IMR-90 (cell line): ENCODE measurements around the gene NUP93. TPM values are rescaled to one million over a fixed set of nuclear protein-coding genes. Genes with fewer than 3 reads are reported as not detected.

Source experiments
- ATAC-seq: fragments of 200-7000 bp; cut with Tn5 transposase; 2 replicates; pipeline ENCODE4 v1.9.1; 2020; ENCODE audit warnings: low read depth, mild to moderate bottlenecking, moderate library complexity
- BruUV-seq: library from RNA; stranded (reverse); fragments of 400-500 nt; replicated peaks from 2 replicates; lab custom pipeline; 2021; lab: Mats Ljungman, UMichigan
- CTCF ChIA-PET: fragments of 300-600 bp; formaldehyde crosslinking; extraction: SDS; loops from one replicate; lab custom pipeline; 2021; ENCODE audit warnings: antibody characterized with exemption; lab: Yijun Ruan, JAX
- POLR2A ChIA-PET: fragments of 300-600 bp; sonication (Branson Sonifier 250); formaldehyde crosslinking; loops from one replicate; lab custom pipeline; 2022; ENCODE audit warnings: antibody characterized with exemption; ENCODE audit not compliant: unreplicated experiment; lab: Charles Lee
- DNase-seq: peaks from one replicate; pipeline ENCODE4 v3.0.0; 2013
- H2AFZ ChIP-seq: replicated peaks from 2 replicates; pipeline ENCODE3; 2013; ENCODE audit warnings: low read length, mild to moderate bottlenecking; ENCODE audit not compliant: poor library complexity
- H2AK5ac ChIP-seq: 2 replicates; pipeline ENCODE4 v1.6.1; 2013; ENCODE audit warnings: low read depth, low read length, inconsistent platforms
- H2AK9ac ChIP-seq: replicated peaks from 2 replicates; pipeline ENCODE3; 2013; ENCODE audit warnings: mild to moderate bottlenecking, low read depth, low read length, moderate library complexity; ENCODE audit not compliant: poor library complexity
- H2BK120ac ChIP-seq: 2 replicates; pipeline ENCODE4 v1.6.1; 2013; ENCODE audit warnings: low read depth, low read length, inconsistent platforms
- H2BK15ac ChIP-seq: 3 replicates; pipeline ENCODE4 v1.6.1; 2013; ENCODE audit warnings: low read depth, low read length, inconsistent platforms
- H2BK20ac ChIP-seq: 2 replicates; pipeline ENCODE4 v1.6.1; 2013; ENCODE audit warnings: low read depth, mild to moderate bottlenecking, inconsistent platforms, low read length, moderate library complexity
- H2BK5ac ChIP-seq: 2 replicates; pipeline ENCODE4 v1.6.1; 2013; ENCODE audit warnings: mild to moderate bottlenecking, low read depth, low read length, inconsistent platforms; ENCODE audit not compliant: poor library complexity, severe bottlenecking
- H3K14ac ChIP-seq: replicated peaks from 2 replicates; pipeline ENCODE4 v1.6.1; 2013; ENCODE audit warnings: low read depth, low read length, inconsistent platforms
- H3K18ac ChIP-seq: 2 replicates; pipeline ENCODE4 v1.6.1; 2013; ENCODE audit warnings: low read depth, low read length, control low read depth
- H3K23ac ChIP-seq: 2 replicates; pipeline ENCODE4 v1.6.1; 2013; ENCODE audit warnings: low read depth, low read length, inconsistent platforms
- H3K27ac ChIP-seq: 2 replicates; pipeline ENCODE4 v1.5.1; 2013; ENCODE audit warnings: mild to moderate bottlenecking, control low read depth, low read length; ENCODE audit not compliant: insufficient read depth
- H3K27me3 ChIP-seq: 2 replicates; pipeline ENCODE4 v1.6.1; 2013; ENCODE audit warnings: low read length; ENCODE audit not compliant: control insufficient read depth, insufficient read depth
- H3K36me3 ChIP-seq: 2 replicates; pipeline ENCODE4 v1.6.1; 2013; ENCODE audit warnings: low read length, mixed read lengths; ENCODE audit not compliant: control insufficient read depth, insufficient read depth
- H3K4ac ChIP-seq: 2 replicates; pipeline ENCODE4 v1.6.1; 2013; ENCODE audit warnings: low read depth, low read length, inconsistent platforms
- H3K4me1 ChIP-seq: 2 replicates; pipeline ENCODE4 v1.6.1; 2013; ENCODE audit warnings: low read length, mixed read lengths; ENCODE audit not compliant: control insufficient read depth, insufficient read depth
- H3K4me2 ChIP-seq: 2 replicates; pipeline ENCODE4 v1.6.1; 2013; ENCODE audit warnings: low read depth, mild to moderate bottlenecking, control low read depth, low read length, moderate library complexity
- H3K4me3 ChIP-seq: 2 replicates; pipeline ENCODE4 v1.5.1; 2013; ENCODE audit warnings: low read depth, mild to moderate bottlenecking, control low read depth, low read length, moderate library complexity; ENCODE audit not compliant: insufficient read depth
- H3K56ac ChIP-seq: 2 replicates; pipeline ENCODE4 v1.6.1; 2013; ENCODE audit warnings: low read length, inconsistent platforms; ENCODE audit not compliant: insufficient read depth; ENCODE audit errors: extremely low read depth
- H3K79me1 ChIP-seq, 2 experiments: 2 replicates each; pipeline ENCODE4 v1.6.1; 2013; ENCODE audit warnings: low read length in 2 of 2, inconsistent platforms in 1 of 2, low read depth in 1 of 2
- H3K9ac ChIP-seq: 2 replicates; pipeline ENCODE4 v1.6.1; 2013; ENCODE audit warnings: low read depth, low read length, control low read depth
- H3K9me1 ChIP-seq: 2 replicates; pipeline ENCODE4 v1.6.1; 2013; ENCODE audit warnings: low read length, inconsistent platforms; ENCODE audit not compliant: insufficient read depth
- H3K9me3 ChIP-seq: 2 replicates; pipeline ENCODE4 v1.6.1; 2013; ENCODE audit warnings: low read length; ENCODE audit not compliant: control insufficient read depth, insufficient read depth
- H4K20me1 ChIP-seq: 2 replicates; pipeline ENCODE4 v1.6.1; 2013; ENCODE audit warnings: low read length, inconsistent platforms; ENCODE audit not compliant: insufficient read depth
- H4K5ac ChIP-seq: 2 replicates; pipeline ENCODE4 v1.6.1; 2013; ENCODE audit warnings: mild to moderate bottlenecking, low read depth, low read length, control low read depth
- H4K8ac ChIP-seq, 2 experiments: 2 replicates each; pipeline ENCODE4 v1.6.1; 2013; ENCODE audit warnings: low read depth in 2 of 2, low read length in 2 of 2, control low read depth in 1 of 2, inconsistent platforms in 1 of 2
- H4K91ac ChIP-seq: 2 replicates; pipeline ENCODE4 v1.6.1; 2013; ENCODE audit warnings: low read depth, low read length, inconsistent platforms; ENCODE audit not compliant: insufficient read depth
- CEBPB ChIP-seq: IDR thresholded peaks from 2 replicates; pipeline ENCODE4 v1.6.1; 2012; ENCODE audit warnings: low read depth, low read length, improper control_type of control experiment
- FOS ChIP-seq: fragments of 150-350 bp; IDR thresholded peaks from 2 replicates; pipeline ENCODE4 v1.6.1; 2016; ENCODE audit warnings: low read depth, low read length
- MAFK ChIP-seq: IDR thresholded peaks from 2 replicates; pipeline ENCODE4 v1.6.1; 2012; ENCODE audit warnings: low read depth, low read length, improper control_type of control experiment
- MXI1 ChIP-seq: IDR thresholded peaks from 2 replicates; pipeline ENCODE4 v1.6.1; 2012; ENCODE audit warnings: low read depth, mild to moderate bottlenecking, low read length, moderate library complexity, borderline replicate concordance
- NFE2L2 ChIP-seq: fragments of 150-350 bp; IDR thresholded peaks from 2 replicates; pipeline ENCODE4 v1.6.1; 2016; ENCODE audit warnings: low read depth, mild to moderate bottlenecking, low read length
- RAD21 ChIP-seq: IDR thresholded peaks from 2 replicates; pipeline ENCODE4 v1.6.1; 2012; ENCODE audit warnings: low read length, improper control_type of control experiment
- dilution Hi-C: fragments of 300-500 bp; cut with HindIII; formaldehyde crosslinking; loops from one replicate; pipeline ENCODE4 v1.14.3; 2018; ENCODE audit warnings: low sequenced_read_pairs; ENCODE audit not compliant: unreplicated experiment
- in situ Hi-C: fragments of 300-500 bp; cut with MboI; formaldehyde crosslinking; loops from 3 replicates; pipeline ENCODE4 v1.14.3; 2019; ENCODE audit warnings: low sequenced_read_pairs, inconsistent platforms, mixed read lengths
- intact Hi-C: fragments of 100-400 bp; cut with micrococcal nuclease; formaldehyde crosslinking; loops from 2 replicates; pipeline ENCODE4 v1.10.0; 2022
- polyA plus RNA-seq, 3 experiments: library from polyadenylated mRNA; depleted of rRNA; stranded (reverse); fragments of >200 nt; gene quantifications; 2 replicates each; pipeline ENCODE4 v1.2.3, GENCODE V29; 2012; ENCODE audit warnings: low replicate concordance in 1 of 3
- total RNA-seq: library from RNA; depleted of rRNA; stranded (reverse); fragments of >200 nt; gene quantifications from 2 replicates; pipeline ENCODE4 v1.2.3, GENCODE V29; 2012

Gene NUP93
- total and polyA plus RNA-seq, 2 of the 4 experiments (the other 2 are of a cell fraction) = 54.6 to 72.6 TPM

DNA sequence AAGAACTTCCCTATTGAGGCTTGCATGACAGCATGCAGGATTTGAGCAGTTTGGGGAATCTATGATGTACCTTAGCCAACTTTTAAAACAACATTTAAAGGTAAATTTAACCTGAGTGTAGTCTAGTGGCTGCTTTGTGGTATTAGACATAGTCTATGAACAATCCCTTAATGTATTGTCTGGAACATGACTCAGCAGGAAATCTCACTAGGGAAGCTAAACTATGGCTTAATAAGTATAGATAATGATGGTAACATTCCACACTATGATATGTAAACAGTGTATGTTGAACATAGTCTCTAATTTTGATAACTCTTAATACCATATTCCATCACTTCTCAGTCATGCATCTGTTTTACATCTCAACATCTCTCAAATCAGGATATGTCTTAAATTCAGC is 83.0 kb downstream of the NUP93 start:
- H2BK5ac ChIP-seq = peak overlapping the region; percentile 76
- H3K4me3 ChIP-seq = no peak overlapping the region
- H3K14ac ChIP-seq = peak overlapping the region; percentile 64; the same call in 1 of the 2 replicates
- H3K27me3 ChIP-seq = no peaks in the 10 kb centered on the region
- TF ChIP-seq NFE2L2 (peak; percentile 99), CEBPB (0 out of 2 replicates have a peak, but pooled peaks have one; percentile 17), MXI1 (no peak), MAFK (peak; percentile 89), RAD21 (no peak), FOS (0 out of 2 replicates have a peak, but pooled peaks have one; percentile 30)
- peak overlapping the region; percentile 76; the same call in 1 of the 2 replicates for H3K4ac ChIP-seq
- peak overlapping the region; percentile 76 for H3K4me2 ChIP-seq
- H3K36me3 ChIP-seq = peaks cover 2% of the 10 kb centered on the region; the same call in 1 of the 2 replicates
- ChIA-PET POLR2A (no interaction called here), CTCF (no interaction called here)
- peak overlapping the region; percentile 17; the same call in 1 of the 2 replicates for H3K56ac ChIP-seq
- peak overlapping the region; percentile 78 for H4K91ac ChIP-seq
- peak; percentile 79 for ATAC-seq
- peaks cover 12% of the 10 kb centered on the region for H3K9me1 ChIP-seq
- peak overlapping the region; percentile 61 for H3K9ac ChIP-seq
- H3K23ac ChIP-seq = no peak overlapping the region
- peak overlapping the region; percentile 96 for H3K18ac ChIP-seq
- peak overlapping the region; percentile 93 for H3K27ac ChIP-seq
- peaks cover 23% of the 10 kb centered on the region for H3K4me1 ChIP-seq
- no peak overlapping the region for H2AK9ac ChIP-seq
- H3K79me1 ChIP-seq = peaks cover 20 to 59% of the 10 kb centered on the region in 2 experiments
- peak overlapping the region; percentile 89 for H2BK120ac ChIP-seq
- no peak overlapping the region for H2AFZ ChIP-seq
- peak overlapping the region; percentile 83 for H2BK20ac ChIP-seq
- H3K9me3 ChIP-seq = no peaks in the 10 kb centered on the region
- peak overlapping the region; percentile 71 for H2AK5ac ChIP-seq
- dilution Hi-C loops = no loop called here
- H2BK15ac ChIP-seq = peak overlapping the region; percentile 77; the same call in 2 of the 3 replicates
- in situ Hi-C loops = no loop called here
- intact Hi-C loops = no loop called here
- peak; percentile 67 for DNase-seq
- peak overlapping the region in 1 of 2 experiments; percentile 75; a peak in 2 of 4 replicates for H4K8ac ChIP-seq
- no peaks in the 10 kb centered on the region; the same call in 1 of the 2 replicates for H4K20me1 ChIP-seq
- peak overlapping the region; percentile 91 for H4K5ac ChIP-seq
- BruUV-seq = no TSS peak
